ES-I3 (cell line): ENCODE measurements around the gene FBLN7.

ENCODE experiments used
- H3K36me3 ChIP-seq: 2 replicates; pipeline ENCODE4 v1.6.1; 2013; ENCODE audit warnings: mild to moderate bottlenecking, low read length, control low read depth, moderate library complexity; ENCODE audit not compliant: insufficient read depth
- H3K4me1 ChIP-seq: 2 replicates; pipeline ENCODE4 v1.6.1; 2013; ENCODE audit warnings: mild to moderate bottlenecking, control low read depth, low read length; ENCODE audit not compliant: insufficient read depth
- H3K9ac ChIP-seq: 2 replicates; pipeline ENCODE4 v1.6.1; 2013; ENCODE audit warnings: low read depth, mild to moderate bottlenecking, low read length, moderate library complexity
- H3K9me3 ChIP-seq: 2 replicates; pipeline ENCODE4 v1.6.1; 2013; ENCODE audit warnings: mild to moderate bottlenecking, low read length, moderate library complexity; ENCODE audit not compliant: control insufficient read depth, insufficient read depth

Gene FBLN7

DNA sequence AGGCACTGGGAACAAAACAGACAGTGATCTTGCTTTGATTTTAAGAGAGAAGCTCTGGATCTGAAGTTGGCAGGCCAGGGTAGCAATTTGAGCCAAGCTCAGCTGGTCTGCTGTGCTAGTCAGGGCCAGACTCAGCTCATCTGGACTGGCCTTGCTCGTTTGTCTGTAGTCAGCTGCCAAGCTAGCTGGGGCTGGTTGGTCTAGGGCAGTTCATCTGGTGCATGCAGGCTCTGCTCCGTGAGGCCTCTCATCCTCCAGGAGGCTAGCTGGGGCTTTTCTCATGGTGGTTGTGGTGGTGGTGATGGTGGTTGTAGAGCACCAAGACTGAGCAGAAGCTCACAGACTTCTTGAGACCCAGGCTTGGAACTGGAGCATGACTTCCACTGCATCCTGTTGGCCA is 10.3 kb downstream of the FBLN7 start:
- H3K36me3 ChIP-seq, result no peaks in the 10 kb centered on the region
- no peaks in the 10 kb centered on the region for H3K9me3 ChIP-seq
- H3K4me1 ChIP-seq, result no peaks in the 10 kb centered on the region
- no peak overlapping the region for H3K9ac ChIP-seq

DNA sequence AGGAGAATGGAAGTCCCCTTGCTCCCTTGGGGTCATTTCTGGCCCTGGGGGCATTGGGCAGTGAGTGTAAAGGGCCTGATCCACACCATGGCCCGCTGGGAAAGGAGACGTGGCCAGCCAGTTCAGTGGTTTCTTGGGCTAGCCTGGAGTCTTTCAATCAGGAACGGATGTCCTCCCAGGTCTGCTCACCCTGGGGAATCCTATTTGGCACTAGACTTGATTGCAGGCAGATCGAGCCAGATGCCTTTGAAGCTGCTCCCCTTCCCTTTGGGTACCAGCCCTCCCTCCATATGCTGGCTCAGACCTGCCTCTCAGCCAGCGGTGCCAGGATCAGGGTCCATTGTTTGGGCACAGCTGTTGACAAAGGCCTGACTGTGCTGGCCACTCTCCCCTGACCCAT is 11.0 kb downstream of the FBLN7 start:
- Histone ChIP-seq H3K9me3 (no peaks in the 10 kb centered on the region), H3K36me3 (no peaks in the 10 kb centered on the region), H3K9ac (no peak overlapping the region), H3K4me1 (no peaks in the 10 kb centered on the region)

- H3K4me1 ChIP-seq, result peaks cover 6% of the 10 kb centered on the region; the same call in 1 of the 2 replicates
- H3K9ac ChIP-seq, result no peak overlapping the region
- H3K36me3 ChIP-seq, result no peaks in the 10 kb centered on the region
- no peaks in the 10 kb centered on the region for H3K9me3 ChIP-seq
These were observed 11.8 kb downstream of the FBLN7 start for GRCh38 chr2:112149866-112150435.

DNA sequence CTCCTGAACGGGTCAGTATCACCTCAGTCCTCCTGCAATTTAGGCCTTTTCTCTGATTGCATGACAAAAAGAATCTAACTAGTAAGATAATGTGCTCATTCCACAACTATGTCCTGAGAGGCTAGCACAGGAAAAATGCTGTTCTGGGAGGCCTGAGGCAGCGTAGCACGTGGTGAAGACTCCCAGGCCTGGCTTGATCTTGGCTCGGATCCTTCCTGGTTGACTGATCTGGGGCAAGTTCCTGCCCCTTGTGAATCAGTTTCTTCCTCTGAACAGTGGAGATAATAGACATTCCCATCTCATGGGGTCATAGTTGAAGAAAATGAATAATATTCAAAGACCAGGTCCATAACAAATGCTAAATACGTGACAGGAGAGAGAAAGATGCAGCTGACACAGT is 12.3 kb downstream of the FBLN7 start:
- Histone ChIP-seq H3K36me3 (no peaks in the 10 kb centered on the region), H3K4me1 (peaks cover 7% of the 10 kb centered on the region; the same call in 1 of the 2 replicates), H3K9ac (no peak overlapping the region), H3K9me3 (no peaks in the 10 kb centered on the region)

GRCh38 chr2:112150851-112151250 is 12.7 kb downstream of the FBLN7 start:
- no peak overlapping the region for H3K9ac ChIP-seq
- no peaks in the 10 kb centered on the region for H3K9me3 ChIP-seq
- H3K4me1 ChIP-seq, result peaks cover 7% of the 10 kb centered on the region; the same call in 1 of the 2 replicates
- no peaks in the 10 kb centered on the region; the same call in 1 of the 2 replicates for H3K36me3 ChIP-seq

- H3K9me3 ChIP-seq, result no peaks in the 10 kb centered on the region
- H3K36me3 ChIP-seq, result no peaks in the 10 kb centered on the region; the same call in 1 of the 2 replicates
- no peak overlapping the region for H3K9ac ChIP-seq
- peaks cover 7% of the 10 kb centered on the region for H3K4me1 ChIP-seq
These were observed 13.1 kb downstream of the FBLN7 start for GRCh38 chr2:112151271-112151670.

GRCh38 chr2:112151701-112152440 is 13.7 kb downstream of the FBLN7 start:
- Histone ChIP-seq H3K9ac (no peak overlapping the region), H3K9me3 (no peaks in the 10 kb centered on the region), H3K4me1 (peaks cover 7% of the 10 kb centered on the region), H3K36me3 (no peaks in the 10 kb centered on the region; the same call in 1 of the 2 replicates)

GRCh38 chr2:112152476-112153178 is 14.4 kb downstream of the FBLN7 start:
- Histone ChIP-seq H3K4me1 (peaks cover 7% of the 10 kb centered on the region), H3K9me3 (no peaks in the 10 kb centered on the region), H3K9ac (no peak overlapping the region), H3K36me3 (no peaks in the 10 kb centered on the region; the same call in 1 of the 2 replicates)

DNA sequence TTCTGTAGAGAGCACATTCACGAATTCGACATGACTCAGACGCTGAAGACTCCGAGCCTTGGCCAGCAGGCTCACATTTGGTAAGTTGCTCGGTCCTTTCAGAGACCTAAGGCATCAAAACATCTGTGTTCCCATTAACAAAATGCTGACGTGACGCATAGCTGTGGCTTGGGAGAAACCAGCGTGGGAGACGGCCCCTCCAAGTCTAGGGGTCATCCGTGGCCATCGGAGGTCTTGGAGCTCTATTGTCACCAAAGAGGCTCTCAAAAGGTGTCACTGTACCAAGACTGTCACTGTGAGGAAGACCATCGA is 14.9 kb downstream of the FBLN7 start:
- Histone ChIP-seq H3K9ac (no peak overlapping the region), H3K36me3 (no peaks in the 10 kb centered on the region; the same call in 1 of the 2 replicates), H3K9me3 (no peaks in the 10 kb centered on the region), H3K4me1 (peaks cover 7% of the 10 kb centered on the region)

- Histone ChIP-seq H3K9ac (no peak overlapping the region), H3K36me3 (no peaks in the 10 kb centered on the region; the same call in 1 of the 2 replicates), H3K9me3 (no peaks in the 10 kb centered on the region), H3K4me1 (peaks cover 7% of the 10 kb centered on the region)
These were observed 15.3 kb downstream of the FBLN7 start for GRCh38 chr2:112153501-112153900.

DNA sequence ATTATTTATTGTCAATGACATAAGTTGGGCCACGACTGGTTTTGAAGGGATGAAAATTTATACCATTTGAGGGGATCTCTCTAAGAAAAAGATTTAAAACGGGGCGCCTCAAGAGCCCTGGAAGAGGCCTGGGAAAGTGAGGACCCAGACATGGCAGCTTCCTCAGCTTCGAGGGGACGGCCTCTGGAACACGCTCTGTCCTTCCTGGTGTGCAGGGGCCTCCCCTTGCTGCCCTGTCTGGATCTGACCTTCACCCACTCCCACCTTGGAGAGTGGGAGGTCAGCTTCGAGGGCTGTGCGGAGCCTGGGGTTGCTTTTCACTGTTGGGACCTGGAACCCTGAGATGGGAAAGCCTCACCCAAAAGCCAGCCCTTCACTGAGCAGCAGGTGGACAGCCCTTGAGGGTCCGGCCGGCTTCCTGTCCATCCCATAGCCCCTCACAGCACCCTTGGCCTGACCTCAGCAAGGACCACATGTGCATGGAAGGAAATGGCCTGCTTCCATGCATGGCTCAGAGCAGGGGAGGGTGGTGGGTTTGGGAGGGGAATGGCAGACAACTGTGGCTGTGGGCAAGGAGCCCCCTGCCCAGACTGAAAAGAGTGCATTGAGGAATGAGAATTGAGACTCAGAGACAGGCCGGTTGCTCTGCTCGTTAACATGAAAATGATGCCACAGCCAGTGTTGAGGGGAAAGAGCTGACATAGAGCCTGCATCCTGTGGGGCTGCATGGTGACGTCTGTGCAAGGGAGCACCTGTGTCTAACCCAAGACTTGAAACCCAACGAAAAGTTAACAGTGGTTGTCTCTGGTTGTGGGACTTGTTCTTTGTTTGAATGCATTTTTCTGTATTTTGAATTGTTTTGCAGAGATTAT is 16.3 kb downstream of the FBLN7 start:
- Histone ChIP-seq H3K4me1 (peaks cover 7% of the 10 kb centered on the region), H3K9me3 (no peaks in the 10 kb centered on the region), H3K36me3 (no peaks in the 10 kb centered on the region; the same call in 1 of the 2 replicates), H3K9ac (no peak overlapping the region)

DNA sequence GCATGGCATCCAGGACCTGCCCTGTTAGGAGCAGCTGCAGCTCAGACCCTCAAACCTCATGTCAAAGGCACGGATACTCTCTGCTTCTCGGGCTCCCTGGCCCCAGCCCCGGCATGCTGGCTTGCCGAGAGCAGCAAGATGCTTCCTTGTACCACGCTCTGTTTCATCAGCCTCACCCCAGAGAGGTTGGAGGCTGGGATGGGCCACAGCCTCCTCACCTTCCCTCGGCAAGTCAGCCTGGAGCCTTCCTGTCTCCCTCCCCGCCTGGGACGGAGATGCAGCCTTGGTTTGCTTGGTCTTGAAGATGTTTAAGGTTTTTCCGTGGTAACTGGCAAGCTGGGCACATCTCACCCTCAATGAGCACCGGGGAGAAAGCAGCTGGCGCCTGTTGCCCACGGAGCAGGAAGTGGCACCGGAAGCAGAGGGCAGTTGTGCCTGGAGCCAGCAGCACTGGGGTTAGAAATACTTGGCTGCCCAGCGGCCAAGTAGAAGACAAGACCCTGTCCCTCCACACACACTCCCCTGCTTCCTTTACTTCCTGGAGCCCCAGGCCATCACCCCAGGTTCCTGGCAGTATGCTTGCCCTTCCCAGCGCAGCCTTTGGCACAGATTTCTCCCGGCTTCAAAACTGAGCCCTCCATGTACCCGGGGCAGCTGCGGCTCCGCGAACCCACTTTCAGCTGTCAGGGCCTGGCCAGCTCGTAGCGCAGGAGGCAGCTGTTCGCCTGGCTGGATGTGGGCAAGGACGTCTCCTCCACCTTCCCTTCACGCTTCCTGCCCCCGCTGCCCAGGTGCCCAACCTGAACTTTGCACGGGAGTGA is 17.4 kb downstream of the FBLN7 start:
- peaks cover 7% of the 10 kb centered on the region for H3K4me1 ChIP-seq
- no peaks in the 10 kb centered on the region for H3K9me3 ChIP-seq
- H3K36me3 ChIP-seq, result no peaks in the 10 kb centered on the region; the same call in 1 of the 2 replicates
- H3K9ac ChIP-seq, result no peak overlapping the region

- no peaks in the 10 kb centered on the region for H3K9me3 ChIP-seq
- H3K4me1 ChIP-seq, result peaks cover 7% of the 10 kb centered on the region
- H3K36me3 ChIP-seq, result no peaks in the 10 kb centered on the region; the same call in 1 of the 2 replicates
- no peak overlapping the region for H3K9ac ChIP-seq
These were observed 18.2 kb downstream of the FBLN7 start for GRCh38 chr2:112156152-112156986.
